HEK293 (cell line): ENCODE data around the gene TRAF7.

Experiments used
- CTCF ChIA-PET: fragments of 350-600 bp; formaldehyde crosslinking; extraction: SDS; loops from one replicate; lab custom pipeline; 2021; ENCODE audit warnings: antibody characterized with exemption; lab: Yijun Ruan, JAX
- POLR2A ChIA-PET: fragments of 300-600 bp; formaldehyde crosslinking; extraction: SDS; loops from one replicate; lab custom pipeline; 2020; ENCODE audit warnings: antibody characterized with exemption, inconsistent platforms; lab: Yijun Ruan, JAX
- H3K27ac ChIP-seq: fragments of 200-500 bp; sonication (Bioruptor generic); 2 replicates; pipeline ENCODE4 v1.5.1; 2014; ENCODE audit warnings: low read depth, low read length, control low read depth, inconsistent platforms; ENCODE audit errors: extremely low read depth
- H3K36me3 ChIP-seq, 2 experiments: fragments of 200-500 bp in 1 of 2; sonication (Bioruptor generic) in 1 of 2; 1 replicate in 1 of 2; 2 replicates in 1 of 2; pipeline ENCODE4 v1.5.1; 2014 to 2017; ENCODE audit warnings: inconsistent platforms in 2 of 2, low read length in 2 of 2; ENCODE audit not compliant: control insufficient read depth in 2 of 2, insufficient read depth in 1 of 2
- H3K4me1 ChIP-seq: fragments of 200-500 bp; sonication (Bioruptor generic); 2 replicates; pipeline ENCODE4 v1.5.1; 2014; ENCODE audit warnings: mild to moderate bottlenecking, low read length, inconsistent platforms; ENCODE audit not compliant: control insufficient read depth, insufficient read depth
- H3K4me3 ChIP-seq: 2 replicates; pipeline ENCODE4 v1.5.1; 2011; ENCODE audit warnings: low read depth, mild to moderate bottlenecking, control low read depth, low read length, moderate library complexity
- H3K9me3 ChIP-seq: fragments of 200-500 bp; sonication (Bioruptor generic); 2 replicates; pipeline ENCODE4 v1.5.1; 2014; ENCODE audit warnings: low read depth, low read length, inconsistent platforms; ENCODE audit not compliant: control insufficient read depth, insufficient read depth
- KLF7 ChIP-seq: fragments of 450-650 bp; formaldehyde crosslinking; IDR thresholded peaks from 2 replicates; pipeline ENCODE4 v1.5.1; 2016; ENCODE audit warnings: missing biosample characterization, missing genetic modification characterization, borderline replicate concordance
- RBAK ChIP-seq: fragments of 450-650 bp; formaldehyde crosslinking; IDR thresholded peaks from 2 replicates; pipeline ENCODE4 v1.5.1; 2016; ENCODE audit warnings: missing biosample characterization, missing genetic modification characterization
- SCRT1 ChIP-seq: fragments of 450-650 bp; formaldehyde crosslinking; IDR thresholded peaks from 2 replicates; pipeline ENCODE4 v1.5.1; 2016; ENCODE audit warnings: missing biosample characterization, missing genetic modification characterization, borderline replicate concordance
- ZFP3 ChIP-seq: fragments of 450-650 bp; formaldehyde crosslinking; IDR thresholded peaks from 2 replicates; pipeline ENCODE4 v1.5.1; 2016; ENCODE audit warnings: low read depth, missing biosample characterization, missing genetic modification characterization
- ZNF112 ChIP-seq: fragments of 450-650 bp; formaldehyde crosslinking; IDR thresholded peaks from 2 replicates; pipeline ENCODE4 v1.5.0; 2017; ENCODE audit warnings: missing biosample characterization, missing genetic modification characterization
- ZNF366 ChIP-seq: fragments of 450-650 bp; formaldehyde crosslinking; conservative IDR thresholded peaks from 2 replicates; pipeline ENCODE4 v1.5.1; 2016; ENCODE audit warnings: missing biosample characterization, missing genetic modification characterization
- TF ChIP-seq, protein P1 (sequence below): fragments of 450-650 bp; formaldehyde crosslinking; IDR thresholded peaks from 2 replicates; pipeline ENCODE4 v1.5.1; 2016; ENCODE audit warnings: missing biosample characterization, missing genetic modification characterization
- TF ChIP-seq, protein P2 (sequence below): fragments of 450-650 bp; formaldehyde crosslinking; IDR thresholded peaks from 2 replicates; pipeline ENCODE4 v1.5.1; 2016; ENCODE audit warnings: missing biosample characterization, missing genetic modification characterization
- TF ChIP-seq, protein P3 (sequence below): fragments of 450-650 bp; formaldehyde crosslinking; IDR thresholded peaks from 2 replicates; pipeline ENCODE4 v1.5.1; 2016; ENCODE audit warnings: missing biosample characterization, missing genetic modification characterization
- TF ChIP-seq, protein P4 (sequence below): fragments of 450-650 bp; formaldehyde crosslinking; IDR thresholded peaks from 2 replicates; pipeline ENCODE4 v1.5.1; 2017; ENCODE audit warnings: missing biosample characterization, missing genetic modification characterization
- TF ChIP-seq, protein P5 (sequence below): fragments of 450-650 bp; formaldehyde crosslinking; conservative IDR thresholded peaks from 2 replicates; pipeline ENCODE4 v1.5.1; 2016; ENCODE audit warnings: low read depth, missing biosample characterization, missing genetic modification characterization
- TF ChIP-seq, protein P6 (sequence below): fragments of 450-650 bp; formaldehyde crosslinking; IDR thresholded peaks from 2 replicates; pipeline ENCODE4 v1.5.1; 2016; ENCODE audit warnings: missing biosample characterization, missing genetic modification characterization

TRAF7 gene

DNA sequence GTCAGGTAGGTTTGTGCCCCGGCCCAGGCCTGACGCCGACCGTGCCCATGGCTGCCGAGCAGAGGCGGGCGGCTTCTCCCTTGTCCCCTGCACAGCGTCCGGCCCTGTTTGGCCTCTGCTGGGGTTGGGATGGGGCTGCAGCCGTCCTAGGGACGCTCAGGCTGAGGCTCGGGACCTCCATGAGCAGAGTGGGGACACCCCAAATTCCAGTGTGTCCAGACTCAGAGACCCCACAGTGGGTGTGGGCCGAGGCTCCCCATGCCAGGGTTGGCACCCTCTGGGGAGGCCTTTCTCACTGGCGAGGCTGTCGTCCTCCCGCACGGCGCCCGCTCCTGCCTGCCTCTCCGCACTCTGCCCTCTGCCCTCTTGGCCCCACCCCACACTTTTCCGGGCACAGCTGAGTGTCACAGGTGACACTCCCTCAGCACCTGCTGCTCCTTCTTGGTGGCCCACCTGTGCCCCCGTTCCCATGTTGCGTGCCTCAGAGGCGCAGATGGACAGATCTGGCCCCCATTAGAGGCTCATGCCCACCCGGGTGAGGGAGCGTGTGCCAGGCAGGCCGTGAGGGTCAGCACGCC, 16.1 kb downstream of the TRAF7 start:
- Histone ChIP-seq H3K27ac (no peak overlapping the region), H3K4me3 (no peak overlapping the region), H3K4me1 (no peaks in the 10 kb centered on the region), H3K36me3 (peaks cover 0 to 64% of the 10 kb centered on the region in 2 experiments; a peak in 2 of 3 replicates), H3K9me3 (no peaks in the 10 kb centered on the region)
- TF ChIP-seq, protein P1, sequence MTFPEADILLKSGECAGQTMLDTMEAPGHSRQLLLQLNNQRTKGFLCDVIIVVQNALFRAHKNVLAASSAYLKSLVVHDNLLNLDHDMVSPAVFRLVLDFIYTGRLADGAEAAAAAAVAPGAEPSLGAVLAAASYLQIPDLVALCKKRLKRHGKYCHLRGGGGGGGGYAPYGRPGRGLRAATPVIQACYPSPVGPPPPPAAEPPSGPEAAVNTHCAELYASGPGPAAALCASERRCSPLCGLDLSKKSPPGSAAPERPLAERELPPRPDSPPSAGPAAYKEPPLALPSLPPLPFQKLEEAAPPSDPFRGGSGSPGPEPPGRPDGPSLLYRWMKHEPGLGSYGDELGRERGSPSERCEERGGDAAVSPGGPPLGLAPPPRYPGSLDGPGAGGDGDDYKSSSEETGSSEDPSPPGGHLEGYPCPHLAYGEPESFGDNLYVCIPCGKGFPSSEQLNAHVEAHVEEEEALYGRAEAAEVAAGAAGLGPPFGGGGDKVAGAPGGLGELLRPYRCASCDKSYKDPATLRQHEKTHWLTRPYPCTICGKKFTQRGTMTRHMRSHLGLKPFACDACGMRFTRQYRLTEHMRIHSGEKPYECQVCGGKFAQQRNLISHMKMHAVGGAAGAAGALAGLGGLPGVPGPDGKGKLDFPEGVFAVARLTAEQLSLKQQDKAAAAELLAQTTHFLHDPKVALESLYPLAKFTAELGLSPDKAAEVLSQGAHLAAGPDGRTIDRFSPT (tag by site-specific recombination): peak; percentile 30; the same call in 1 of the 2 replicates
- TF ChIP-seq, protein P2, sequence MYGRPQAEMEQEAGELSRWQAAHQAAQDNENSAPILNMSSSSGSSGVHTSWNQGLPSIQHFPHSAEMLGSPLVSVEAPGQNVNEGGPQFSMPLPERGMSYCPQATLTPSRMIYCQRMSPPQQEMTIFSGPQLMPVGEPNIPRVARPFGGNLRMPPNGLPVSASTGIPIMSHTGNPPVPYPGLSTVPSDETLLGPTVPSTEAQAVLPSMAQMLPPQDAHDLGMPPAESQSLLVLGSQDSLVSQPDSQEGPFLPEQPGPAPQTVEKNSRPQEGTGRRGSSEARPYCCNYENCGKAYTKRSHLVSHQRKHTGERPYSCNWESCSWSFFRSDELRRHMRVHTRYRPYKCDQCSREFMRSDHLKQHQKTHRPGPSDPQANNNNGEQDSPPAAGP (tag by site-specific recombination): no peak
- TF ChIP-seq SCRT1 (tag by site-specific recombination): peak; percentile 40; the same call in 1 of the 2 replicates
- TF ChIP-seq KLF7: no peak
- TF ChIP-seq, protein P3, sequence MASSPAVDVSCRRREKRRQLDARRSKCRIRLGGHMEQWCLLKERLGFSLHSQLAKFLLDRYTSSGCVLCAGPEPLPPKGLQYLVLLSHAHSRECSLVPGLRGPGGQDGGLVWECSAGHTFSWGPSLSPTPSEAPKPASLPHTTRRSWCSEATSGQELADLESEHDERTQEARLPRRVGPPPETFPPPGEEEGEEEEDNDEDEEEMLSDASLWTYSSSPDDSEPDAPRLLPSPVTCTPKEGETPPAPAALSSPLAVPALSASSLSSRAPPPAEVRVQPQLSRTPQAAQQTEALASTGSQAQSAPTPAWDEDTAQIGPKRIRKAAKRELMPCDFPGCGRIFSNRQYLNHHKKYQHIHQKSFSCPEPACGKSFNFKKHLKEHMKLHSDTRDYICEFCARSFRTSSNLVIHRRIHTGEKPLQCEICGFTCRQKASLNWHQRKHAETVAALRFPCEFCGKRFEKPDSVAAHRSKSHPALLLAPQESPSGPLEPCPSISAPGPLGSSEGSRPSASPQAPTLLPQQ (tag by site-specific recombination): no peak
- no peak for TF ChIP-seq ZNF366 (tag by site-specific recombination)
- TF ChIP-seq ZNF112: no peak
- TF ChIP-seq, protein P4, sequence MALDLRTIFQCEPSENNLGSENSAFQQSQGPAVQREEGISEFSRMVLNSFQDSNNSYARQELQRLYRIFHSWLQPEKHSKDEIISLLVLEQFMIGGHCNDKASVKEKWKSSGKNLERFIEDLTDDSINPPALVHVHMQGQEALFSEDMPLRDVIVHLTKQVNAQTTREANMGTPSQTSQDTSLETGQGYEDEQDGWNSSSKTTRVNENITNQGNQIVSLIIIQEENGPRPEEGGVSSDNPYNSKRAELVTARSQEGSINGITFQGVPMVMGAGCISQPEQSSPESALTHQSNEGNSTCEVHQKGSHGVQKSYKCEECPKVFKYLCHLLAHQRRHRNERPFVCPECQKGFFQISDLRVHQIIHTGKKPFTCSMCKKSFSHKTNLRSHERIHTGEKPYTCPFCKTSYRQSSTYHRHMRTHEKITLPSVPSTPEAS: no peak
- no peak for TF ChIP-seq ZFP3
- TF ChIP-seq RBAK: no peak
- TF ChIP-seq, protein P5, sequence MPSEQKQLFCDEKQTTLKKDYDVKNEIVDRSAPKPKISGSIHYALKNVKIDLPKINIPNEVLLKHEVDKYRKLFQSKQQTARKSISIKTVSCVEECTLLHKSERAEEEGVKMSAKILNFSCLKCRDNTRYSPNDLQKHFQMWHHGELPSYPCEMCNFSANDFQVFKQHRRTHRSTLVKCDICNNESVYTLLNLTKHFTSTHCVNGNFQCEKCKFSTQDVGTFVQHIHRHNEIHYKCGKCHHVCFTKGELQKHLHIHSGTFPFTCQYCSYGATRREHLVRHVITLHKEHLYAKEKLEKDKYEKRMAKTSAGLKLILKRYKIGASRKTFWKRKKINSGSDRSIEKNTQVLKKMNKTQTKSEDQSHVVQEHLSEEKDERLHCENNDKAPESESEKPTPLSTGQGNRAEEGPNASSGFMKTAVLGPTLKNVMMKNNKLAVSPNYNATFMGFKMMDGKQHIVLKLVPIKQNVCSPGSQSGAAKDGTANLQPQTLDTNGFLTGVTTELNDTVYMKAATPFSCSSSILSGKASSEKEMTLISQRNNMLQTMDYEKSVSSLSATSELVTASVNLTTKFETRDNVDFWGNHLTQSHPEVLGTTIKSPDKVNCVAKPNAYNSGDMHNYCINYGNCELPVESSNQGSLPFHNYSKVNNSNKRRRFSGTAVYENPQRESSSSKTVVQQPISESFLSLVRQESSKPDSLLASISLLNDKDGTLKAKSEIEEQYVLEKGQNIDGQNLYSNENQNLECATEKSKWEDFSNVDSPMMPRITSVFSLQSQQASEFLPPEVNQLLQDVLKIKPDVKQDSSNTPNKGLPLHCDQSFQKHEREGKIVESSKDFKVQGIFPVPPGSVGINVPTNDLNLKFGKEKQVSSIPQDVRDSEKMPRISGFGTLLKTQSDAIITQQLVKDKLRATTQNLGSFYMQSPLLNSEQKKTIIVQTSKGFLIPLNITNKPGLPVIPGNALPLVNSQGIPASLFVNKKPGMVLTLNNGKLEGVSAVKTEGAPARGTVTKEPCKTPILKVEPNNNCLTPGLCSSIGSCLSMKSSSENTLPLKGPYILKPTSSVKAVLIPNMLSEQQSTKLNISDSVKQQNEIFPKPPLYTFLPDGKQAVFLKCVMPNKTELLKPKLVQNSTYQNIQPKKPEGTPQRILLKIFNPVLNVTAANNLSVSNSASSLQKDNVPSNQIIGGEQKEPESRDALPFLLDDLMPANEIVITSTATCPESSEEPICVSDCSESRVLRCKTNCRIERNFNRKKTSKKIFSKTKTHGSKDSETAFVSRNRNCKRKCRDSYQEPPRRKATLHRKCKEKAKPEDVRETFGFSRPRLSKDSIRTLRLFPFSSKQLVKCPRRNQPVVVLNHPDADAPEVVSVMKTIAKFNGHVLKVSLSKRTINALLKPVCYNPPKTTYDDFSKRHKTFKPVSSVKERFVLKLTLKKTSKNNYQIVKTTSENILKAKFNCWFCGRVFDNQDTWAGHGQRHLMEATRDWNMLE (tag by site-specific recombination): no peak
- TF ChIP-seq, protein P6, sequence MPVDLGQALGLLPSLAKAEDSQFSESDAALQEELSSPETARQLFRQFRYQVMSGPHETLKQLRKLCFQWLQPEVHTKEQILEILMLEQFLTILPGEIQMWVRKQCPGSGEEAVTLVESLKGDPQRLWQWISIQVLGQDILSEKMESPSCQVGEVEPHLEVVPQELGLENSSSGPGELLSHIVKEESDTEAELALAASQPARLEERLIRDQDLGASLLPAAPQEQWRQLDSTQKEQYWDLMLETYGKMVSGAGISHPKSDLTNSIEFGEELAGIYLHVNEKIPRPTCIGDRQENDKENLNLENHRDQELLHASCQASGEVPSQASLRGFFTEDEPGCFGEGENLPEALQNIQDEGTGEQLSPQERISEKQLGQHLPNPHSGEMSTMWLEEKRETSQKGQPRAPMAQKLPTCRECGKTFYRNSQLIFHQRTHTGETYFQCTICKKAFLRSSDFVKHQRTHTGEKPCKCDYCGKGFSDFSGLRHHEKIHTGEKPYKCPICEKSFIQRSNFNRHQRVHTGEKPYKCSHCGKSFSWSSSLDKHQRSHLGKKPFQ (tag by site-specific recombination): no peak
- ChIA-PET CTCF (no interaction called here), POLR2A (interaction anchor here (3.2 kb wide), 1 partner anchor 17 kb away, joined by 18 read pairs; the partner anchor contains the start of gene TRAF7)
